Peyer's patch (tissue), 4 donors: ENCODE data around the gene MSH5. TPM values are rescaled to one million over a fixed set of nuclear protein-coding genes. Genes with fewer than 3 reads are reported as not detected.

ENCODE experiments used
- DNase-seq, 3 donors: peaks; one replicate each; pipeline ENCODE4 v3.0.0-alpha.2; 2017 to 2019
- H3K27ac ChIP-seq, 4 donors: fragments of 200-600 bp; sonication (generic); one replicate each; pipeline ENCODE4 v1.5.1; 2016 to 2019
- H3K27me3 ChIP-seq, 2 donors: fragments of 200-600 bp; sonication (generic); one replicate each; pipeline ENCODE4 v1.5.1; 2019
- H3K36me3 ChIP-seq, 3 donors: fragments of 200-600 bp; sonication (generic); one replicate each; pipeline ENCODE4 v1.5.1; 2016 to 2019
- H3K4me1 ChIP-seq, 4 donors: fragments of 200-600 bp; sonication (generic); one replicate each; pipeline ENCODE4 v1.5.1; 2016 to 2019
- H3K4me3 ChIP-seq, 4 donors: fragments of 200-600 bp; sonication (generic); 1 replicate in 3 of 4; 2 replicates in 1 of 4; pipeline ENCODE4 v1.5.1; 2016 to 2019; ENCODE audit warnings: mild to moderate bottlenecking in 1 of 4
- H3K9me3 ChIP-seq, 4 donors: fragments of 200-600 bp; sonication (generic); one replicate each; pipeline ENCODE4 v1.5.1; 2016 to 2019; ENCODE audit warnings: mild to moderate bottlenecking in 1 of 4
- CTCF ChIP-seq, 6 experiments: fragments of 450-650 bp in 4 of 6; fragments of 200-600 bp in 2 of 6; sonication (generic) in 1 of 6; IDR thresholded peaks; one replicate each; pipeline ENCODE4 v1.5.1; 2017 to 2019; ENCODE audit warnings: antibody characterized with exemption in 6 of 6, mild to moderate bottlenecking in 3 of 6, moderate library complexity in 1 of 6
- POLR2A ChIP-seq, 2 donors: fragments of 450-650 bp; IDR thresholded peaks; one replicate each; pipeline ENCODE4 v1.5.1; 2017; ENCODE audit warnings: antibody characterized with exemption in 2 of 2, mild to moderate bottlenecking in 2 of 2, moderate library complexity in 2 of 2
- total RNA-seq, 4 donors: library from RNA; depleted of rRNA; stranded (reverse); fragments of >200 nt; gene quantifications; one replicate each; pipeline ENCODE4 v1.1.0, GENCODE V29; 2016

MSH5 gene
- total RNA-seq, 4 donors from 2014 or later: 21.4 to 72.6 (median 46.1) TPM

GRCh38 chr6:31737991-31738979 is 1.5 kb upstream of the MSH5 start:
- Histone ChIP-seq H3K36me3 (peaks cover 0 to 10% (median 0%) of the 10 kb centered on the region in 3 donors), H3K27ac (peak overlapping the region; percentile 84 to 96 (median 94)), H3K27me3 (no peaks in the 10 kb centered on the region), H3K4me3 (peak overlapping the region in 1 of 4 donors; percentile 27), H3K4me1 (peaks cover 11 to 53% (median 39%) of the 10 kb centered on the region in 4 donors), H3K9me3 (no peaks in the 10 kb centered on the region)
- peak; percentile 75 to 88 (median 79) for DNase-seq
- TF ChIP-seq CTCF (IDR thresholded peaks at IDR 0.05) (peak in 4 of 6 experiments; percentile 5 to 51 (median 30)), POLR2A (IDR thresholded peaks at IDR 0.05) (peak; percentile 18 to 42)

GRCh38 chr6:31740397-31741223 is 805 bp downstream of the MSH5 start:
- DNase-seq: no peak
- TF ChIP-seq POLR2A (IDR thresholded peaks at IDR 0.05) (no peak), CTCF (IDR thresholded peaks at IDR 0.05) (no peak)
- H3K4me1 ChIP-seq: peaks cover 9 to 36% (median 33%) of the 10 kb centered on the region in 4 donors
- H3K36me3 ChIP-seq: no peaks in the 10 kb centered on the region
- peak overlapping the region; percentile 73 to 96 (median 94) for H3K27ac ChIP-seq
- no peaks in the 10 kb centered on the region for H3K27me3 ChIP-seq
- peak overlapping the region; percentile 63 to 91 (median 70) for H3K4me3 ChIP-seq
- no peaks in the 10 kb centered on the region for H3K9me3 ChIP-seq

- DNase-seq: no peak
- H3K27ac ChIP-seq: no peak overlapping the region
- H3K36me3 ChIP-seq: no peaks in the 10 kb centered on the region
- no peaks in the 10 kb centered on the region for H3K9me3 ChIP-seq
- H3K27me3 ChIP-seq: no peaks in the 10 kb centered on the region
- peaks cover 6 to 33% (median 31%) of the 10 kb centered on the region in 4 donors for H3K4me1 ChIP-seq
- no peak overlapping the region for H3K4me3 ChIP-seq
- TF ChIP-seq POLR2A (IDR thresholded peaks at IDR 0.05) (no peak), CTCF (IDR thresholded peaks at IDR 0.05) (no peak)
Measured at GRCh38 chr6:31741815-31742214, 2.0 kb downstream of the MSH5 start.

GRCh38 chr6:31742894-31743293 is 3.1 kb downstream of the MSH5 start:
- Histone ChIP-seq H3K27ac (no peak overlapping the region), H3K4me3 (no peak overlapping the region), H3K4me1 (peaks cover 4 to 22% (median 20%) of the 10 kb centered on the region in 4 donors), H3K27me3 (no peaks in the 10 kb centered on the region), H3K9me3 (no peaks in the 10 kb centered on the region), H3K36me3 (no peaks in the 10 kb centered on the region)
- TF ChIP-seq POLR2A (IDR thresholded peaks at IDR 0.05) (no peak), CTCF (IDR thresholded peaks at IDR 0.05) (no peak)
- DNase-seq: no peak

GRCh38 chr6:31744422-31744821 is 4.6 kb downstream of the MSH5 start:
- Histone ChIP-seq H3K9me3 (no peaks in the 10 kb centered on the region), H3K27me3 (no peaks in the 10 kb centered on the region), H3K4me3 (no peak overlapping the region), H3K27ac (no peak overlapping the region), H3K36me3 (no peaks in the 10 kb centered on the region), H3K4me1 (peaks cover 0 to 9% (median 7%) of the 10 kb centered on the region in 4 donors)
- TF ChIP-seq CTCF (IDR thresholded peaks at IDR 0.05) (no peak), POLR2A (IDR thresholded peaks at IDR 0.05) (no peak)
- no peak for DNase-seq
